HG03280 (cell line): Measurements from ENCODE around the gene BCAS3.
"Not testable (repeated sequence)": the region's sequence is repeated elsewhere in the genome, so short reads cannot be mapped to it uniquely, and the experiment has no call there.

Experiments
- ATAC-seq: cut with Tn5 transposase; IDR thresholded peaks from one replicate; pipeline ENCODE4 v1.9.1; 2021; ENCODE audit warnings: mild to moderate bottlenecking, moderate library complexity; ENCODE audit not compliant: unreplicated experiment

The BCAS3 gene

DNA sequence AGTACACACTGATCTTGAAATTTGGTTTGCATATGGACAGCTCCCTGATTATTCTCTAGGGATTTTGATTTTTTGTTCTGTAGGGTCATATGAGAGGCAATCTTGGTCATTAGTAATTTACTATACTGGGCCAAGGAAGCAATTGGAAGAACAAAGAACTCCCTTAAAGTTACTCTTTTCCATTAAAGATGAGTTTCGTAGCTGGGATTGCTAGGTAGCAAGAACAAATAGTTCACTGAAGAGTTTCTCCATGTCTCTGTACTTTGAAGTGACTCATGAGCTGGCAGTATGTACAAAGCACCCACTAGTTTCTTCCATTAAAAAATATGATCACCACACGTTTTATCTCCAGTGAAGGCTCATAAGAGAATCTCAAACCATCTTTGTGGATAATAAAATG, 6.2 kb upstream of the BCAS3 start:
- no peak for ATAC-seq

GRCh38 chr17:60674637-60675036, 3.0 kb upstream of the BCAS3 start:
- not testable (repeated sequence) for ATAC-seq

- no peak for ATAC-seq
These were observed 1.7 kb upstream of the BCAS3 start for GRCh38 chr17:60675997-60676396.

- no peak for ATAC-seq
These were observed 818 bp upstream of the BCAS3 start for GRCh38 chr17:60676758-60677307.

GRCh38 chr17:60678118-60678444, 430 bp downstream of the BCAS3 start:
- no peak for ATAC-seq

- ATAC-seq, result no peak
These were observed 1.6 kb downstream of the BCAS3 start for GRCh38 chr17:60679287-60679686.

- no peak for ATAC-seq
These were observed 3.1 kb downstream of the BCAS3 start for GRCh38 chr17:60680754-60681153.

GRCh38 chr17:60685437-60685836, 7.8 kb downstream of the BCAS3 start:
- no peak for ATAC-seq

DNA sequence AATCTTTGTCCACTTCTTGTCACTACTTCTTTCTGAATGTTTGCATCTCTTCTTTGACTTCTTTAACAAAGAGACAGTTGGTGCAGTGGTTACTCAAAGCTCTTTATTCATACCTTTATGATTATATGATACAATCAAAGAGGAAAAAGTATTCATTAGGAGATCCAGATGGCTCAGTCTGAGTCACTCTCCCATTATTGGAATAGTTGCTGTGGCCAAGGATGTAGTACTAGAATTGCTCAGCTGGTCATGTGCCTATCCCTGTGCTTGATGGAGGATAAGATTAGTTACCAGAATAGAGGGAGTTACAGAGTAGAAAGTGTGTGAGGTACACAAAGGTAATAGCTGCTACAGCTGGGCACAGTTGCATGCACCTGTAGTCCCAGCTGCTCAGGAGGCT, 18.3 kb downstream of the BCAS3 start:
- ATAC-seq, result no peak

DNA sequence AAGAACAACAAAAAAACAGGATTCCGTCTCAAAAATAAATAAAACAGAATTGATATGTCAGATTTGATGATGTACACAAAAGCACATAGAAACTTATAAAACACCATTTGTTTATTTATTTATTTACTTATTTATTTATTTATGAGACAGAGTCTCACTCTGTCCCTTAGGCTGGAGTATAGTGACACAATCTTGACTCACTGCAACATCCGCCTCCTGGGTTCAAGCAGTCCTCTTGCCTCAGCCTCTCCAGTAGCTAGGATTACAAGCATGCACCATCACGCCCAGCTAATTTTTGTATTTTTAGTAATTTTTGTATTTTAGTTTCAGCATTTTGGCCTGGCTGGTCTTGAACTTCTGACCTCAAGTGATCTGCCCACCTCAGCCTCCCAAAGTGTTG, 21.4 kb downstream of the BCAS3 start:
- no peak for ATAC-seq

DNA sequence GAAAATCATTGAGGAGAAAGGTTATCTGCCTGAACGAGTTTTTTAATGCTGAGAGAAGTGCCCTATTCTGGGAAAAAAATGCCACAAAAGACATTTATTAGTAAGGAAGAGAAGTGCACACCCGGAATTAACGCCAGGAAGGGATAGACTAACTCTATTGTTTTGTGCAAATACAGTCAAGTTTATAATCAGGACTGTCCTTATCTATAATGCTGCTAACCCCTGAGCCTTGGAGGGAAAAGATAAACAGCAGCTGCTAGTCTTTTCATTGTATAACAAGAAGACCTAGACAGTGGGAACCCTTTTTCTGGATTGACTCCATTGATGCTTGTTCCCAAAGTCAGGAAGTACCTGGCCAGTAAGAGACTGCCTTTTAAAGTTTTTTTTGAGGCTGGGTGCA, 26.5 kb downstream of the BCAS3 start:
- ATAC-seq, result no peak

- ATAC-seq, result no peak
These were observed 35.0 kb downstream of the BCAS3 start for GRCh38 chr17:60712675-60713074.

- no peak for ATAC-seq
These were observed 36.0 kb downstream of the BCAS3 start for GRCh38 chr17:60713608-60714007.

DNA sequence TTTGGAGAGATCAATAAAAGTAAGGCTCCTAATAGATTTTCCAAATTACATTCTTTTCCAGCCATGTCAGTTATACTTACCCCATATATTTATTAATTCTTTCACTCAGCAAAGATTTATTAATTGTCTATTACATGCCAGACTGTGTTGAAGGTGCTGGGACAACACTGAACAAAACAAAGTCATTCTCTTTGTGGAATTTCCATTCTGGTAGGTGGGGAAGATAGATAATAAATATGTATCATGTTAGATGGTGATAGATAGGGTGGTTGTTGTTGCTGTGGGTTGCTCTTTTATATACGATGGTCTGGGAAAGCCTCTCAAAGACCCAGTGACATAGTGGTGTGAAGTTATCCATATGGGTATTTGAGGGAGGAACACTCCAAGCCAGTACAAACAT, 39.1 kb downstream of the BCAS3 start:
- ATAC-seq, result no peak

- no peak for ATAC-seq
These were observed 40.2 kb downstream of the BCAS3 start for GRCh38 chr17:60717814-60718213.

GRCh38 chr17:60720763-60721531, 43.3 kb downstream of the BCAS3 start:
- peak; percentile 55 for ATAC-seq

GRCh38 chr17:60724647-60725046, 47.0 kb downstream of the BCAS3 start:
- no peak for ATAC-seq

GRCh38 chr17:60729854-60730253, 52.2 kb downstream of the BCAS3 start:
- no peak for ATAC-seq

DNA sequence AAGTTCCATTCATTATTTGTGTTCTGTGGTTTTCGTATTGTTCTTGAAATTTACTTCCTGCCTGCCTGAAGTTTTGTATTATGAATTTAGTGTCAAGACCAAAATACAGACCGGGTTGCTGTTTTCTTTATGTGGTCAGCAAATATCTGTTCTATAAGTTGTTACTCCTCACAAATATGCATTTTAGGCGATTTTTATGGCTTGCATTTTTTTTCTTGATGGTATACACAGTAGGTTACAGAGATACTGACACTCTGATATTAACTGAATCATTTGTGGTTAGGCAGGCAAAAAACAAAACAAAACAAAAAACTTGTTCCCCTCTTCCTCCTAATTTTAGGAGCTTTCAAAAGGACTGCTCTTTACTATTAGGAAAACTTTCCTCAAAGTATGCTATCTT, 52.6 kb downstream of the BCAS3 start:
- no peak for ATAC-seq

DNA sequence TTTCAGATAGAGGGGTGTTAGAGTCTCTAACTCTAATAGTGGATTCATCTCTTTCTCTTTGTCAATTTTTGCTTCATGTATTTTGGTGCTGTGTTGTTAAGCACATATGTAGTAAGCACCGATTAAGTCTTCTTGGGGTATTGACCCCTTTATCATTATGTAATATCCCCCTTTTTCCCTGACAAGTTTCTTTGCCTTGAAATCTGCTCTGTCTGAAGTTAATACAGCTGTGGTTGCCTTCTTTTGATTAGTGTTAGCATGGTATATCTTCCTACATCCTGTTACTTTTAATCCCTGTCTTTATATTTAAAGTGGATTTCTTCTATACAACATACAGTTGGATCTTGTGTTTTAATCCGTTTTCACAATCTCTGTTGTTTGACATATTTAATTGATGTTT, 60.6 kb downstream of the BCAS3 start:
- ATAC-seq, result no peak

- ATAC-seq, result no peak
These were observed 62.9 kb downstream of the BCAS3 start for GRCh38 chr17:60740584-60740983.

GRCh38 chr17:60741031-60741430, 63.4 kb downstream of the BCAS3 start:
- ATAC-seq, result no peak

DNA sequence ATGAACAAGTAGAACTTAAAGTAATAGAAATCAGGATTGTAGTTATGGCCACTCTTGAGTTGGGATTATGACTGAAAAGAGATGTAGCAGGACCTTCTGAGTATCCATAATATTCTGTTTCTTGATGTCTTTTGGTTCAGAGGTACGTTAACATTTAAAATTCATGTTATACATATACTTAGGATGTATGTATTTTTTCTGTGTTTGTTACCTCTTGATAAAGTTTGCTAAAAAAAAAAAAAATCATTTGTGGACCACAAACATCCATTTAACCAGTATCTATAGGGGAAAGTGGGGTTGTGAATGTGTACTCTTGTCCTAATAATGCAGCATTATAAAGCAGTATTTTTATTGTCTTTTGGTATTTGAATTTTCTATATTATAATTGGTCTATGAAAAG, 65.6 kb downstream of the BCAS3 start:
- no peak for ATAC-seq
